ENCODE data around the gene NAB2. TPM values are rescaled to one million over a fixed set of nuclear protein-coding genes. Genes with fewer than 3 reads are reported as not detected.
A peak's percentile ranks its signal among the peaks of the same experiment; 100 is the strongest.

Gene NAB2
- polyA plus RNA-seq, 3 donors: 1.00 to 8.3 (median 2.7) TPM

DNA sequence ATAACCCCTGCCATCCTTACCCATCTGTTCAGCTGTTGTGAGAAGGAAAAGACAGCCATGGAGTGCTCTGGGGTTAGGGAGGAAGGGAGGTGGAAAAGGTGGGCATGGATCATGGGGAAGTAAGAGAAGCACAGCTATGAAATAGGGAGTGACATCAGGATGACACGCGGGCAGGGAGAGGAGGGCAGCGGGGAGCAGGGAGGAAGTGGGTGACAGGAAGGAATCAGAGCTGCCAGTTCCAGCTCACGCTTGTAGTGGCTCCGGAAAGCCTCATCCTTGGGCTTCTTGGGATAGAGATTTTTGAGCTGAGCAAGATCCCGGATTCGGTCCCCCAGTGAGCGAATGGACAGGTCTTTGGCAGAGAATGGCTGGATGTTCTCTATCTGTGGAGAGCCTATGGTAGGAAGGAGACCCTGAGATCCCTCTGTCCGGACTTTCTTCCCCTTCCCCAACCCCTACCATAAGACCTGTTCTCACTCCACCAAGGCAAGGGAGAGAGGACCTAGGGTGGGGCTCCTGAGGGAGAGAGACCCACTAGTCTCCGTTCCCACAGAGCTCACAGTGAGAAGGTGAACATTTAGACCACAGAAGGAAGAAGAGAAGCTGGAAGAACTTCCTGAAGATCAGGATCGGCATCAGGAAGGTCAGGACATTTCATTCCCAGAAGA, 10.3 kb downstream of the NAB2 start:
- Histone ChIP-seq H3K36me3 (replicated peaks in 1 of 2; ENCODE audit: control insufficient read depth in 1 of 2, insufficient read depth in 2 of 2, low read length in 2 of 2) (peaks cover 68 to 92% of the 10 kb centered on the region in 2 donors), H3K4me3 (replicated peaks in 1 of 3; ENCODE audit: low read depth in 2 of 3, low read length in 3 of 3) (no peak overlapping the region), H3K4me1 (ENCODE audit: control insufficient read depth in 1 of 2, insufficient read depth in 2 of 2, low read length in 2 of 2) (peaks cover 12 to 33% of the 10 kb centered on the region in 2 donors), H3K4me2 (replicated peaks; ENCODE audit: extremely low read depth, low read length, poor library complexity, severe bottlenecking) (no peak overlapping the region), H3K27me3 (ENCODE audit: control insufficient read depth in 2 of 2, insufficient read depth in 2 of 2, low read length in 2 of 2) (no peaks in the 10 kb centered on the region), H3K9ac (ENCODE audit: insufficient read depth, low read length, poor library complexity, severe bottlenecking) (no peak overlapping the region), H3K79me2 (ENCODE audit: insufficient read depth, low read length) (peaks cover 7% of the 10 kb centered on the region), H2AFZ (ENCODE audit: insufficient read depth, low read depth, low read length, poor library complexity, severe bottlenecking) (no peak overlapping the region), H3K27ac (ENCODE audit: low read depth in 1 of 2, low read length in 2 of 2) (peak overlapping the region in 1 of 2 donors; percentile 61), H4K20me1 (ENCODE audit: insufficient read depth, low read length) (peaks cover 100% of the 10 kb centered on the region), H3K9me3 (replicated peaks in 1 of 2; ENCODE audit: control insufficient read depth in 1 of 2, insufficient read depth in 1 of 2, low read length in 2 of 2) (no peaks in the 10 kb centered on the region)
- 36% methylated on average over 5 of the region's 11 CpGs for WGBS (ENCODE audit: insufficient coverage)
- H3K9me3 Mint-ChIP-seq: peaks cover 0 to under 1% (median 0%) of the 10 kb centered on the region in 7 donors
- H3K4me1 Mint-ChIP-seq: peaks cover 36% of the 10 kb centered on the region
- H3K27me3 Mint-ChIP-seq (ENCODE audit: low read depth in 3 of 3): peaks cover 0 to 2% (median 0%) of the 10 kb centered on the region in 3 donors
- H3K36me3 Mint-ChIP-seq: peaks cover 79 to 90% of the 10 kb centered on the region in 2 donors
- no peak for DNase-seq
- peak overlapping the region in 5 of 7 donors; percentile 58 to 88 (median 68) for H3K27ac Mint-ChIP-seq
- TF ChIP-seq, protein P1, sequence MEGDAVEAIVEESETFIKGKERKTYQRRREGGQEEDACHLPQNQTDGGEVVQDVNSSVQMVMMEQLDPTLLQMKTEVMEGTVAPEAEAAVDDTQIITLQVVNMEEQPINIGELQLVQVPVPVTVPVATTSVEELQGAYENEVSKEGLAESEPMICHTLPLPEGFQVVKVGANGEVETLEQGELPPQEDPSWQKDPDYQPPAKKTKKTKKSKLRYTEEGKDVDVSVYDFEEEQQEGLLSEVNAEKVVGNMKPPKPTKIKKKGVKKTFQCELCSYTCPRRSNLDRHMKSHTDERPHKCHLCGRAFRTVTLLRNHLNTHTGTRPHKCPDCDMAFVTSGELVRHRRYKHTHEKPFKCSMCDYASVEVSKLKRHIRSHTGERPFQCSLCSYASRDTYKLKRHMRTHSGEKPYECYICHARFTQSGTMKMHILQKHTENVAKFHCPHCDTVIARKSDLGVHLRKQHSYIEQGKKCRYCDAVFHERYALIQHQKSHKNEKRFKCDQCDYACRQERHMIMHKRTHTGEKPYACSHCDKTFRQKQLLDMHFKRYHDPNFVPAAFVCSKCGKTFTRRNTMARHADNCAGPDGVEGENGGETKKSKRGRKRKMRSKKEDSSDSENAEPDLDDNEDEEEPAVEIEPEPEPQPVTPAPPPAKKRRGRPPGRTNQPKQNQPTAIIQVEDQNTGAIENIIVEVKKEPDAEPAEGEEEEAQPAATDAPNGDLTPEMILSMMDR (IDR thresholded peaks at IDR 0.05): no peak
- H3K4me3 Mint-ChIP-seq: no peak overlapping the region
- intact Hi-C loops (cut with micrococcal nuclease): no loop called here

- Mint-ChIP-seq H3K9me3 (peaks cover 0 to 2% (median 0%) of the 10 kb centered on the region in 7 donors), H3K4me3 (no peak overlapping the region), H3K36me3 (peaks cover 85 to 96% of the 10 kb centered on the region in 2 donors), H3K27me3 (ENCODE audit: low read depth in 3 of 3) (peaks cover 0 to 2% (median 0%) of the 10 kb centered on the region in 3 donors), H3K4me1 (peaks cover 36% of the 10 kb centered on the region), H3K27ac (peak overlapping the region in 4 of 7 donors; percentile 25 to 88 (median 67))
- intact Hi-C loops (cut with micrococcal nuclease): no loop called here
- no peaks in the 10 kb centered on the region for H3K27me3 ChIP-seq (ENCODE audit: control insufficient read depth in 2 of 2, insufficient read depth in 2 of 2, low read length in 2 of 2)
- no peak overlapping the region for H3K9ac ChIP-seq (ENCODE audit: insufficient read depth, low read length, poor library complexity, severe bottlenecking)
- H3K27ac ChIP-seq (ENCODE audit: low read depth in 1 of 2, low read length in 2 of 2): peak overlapping the region in 1 of 2 donors; percentile 61
- H3K4me3 ChIP-seq (replicated peaks in 1 of 3; ENCODE audit: low read depth in 2 of 3, low read length in 3 of 3): no peak overlapping the region
- DNase-seq: no peak
- WGBS (ENCODE audit: insufficient coverage): 95% methylated on average over 10 of the region's 12 CpGs
- no peak overlapping the region for H2AFZ ChIP-seq (ENCODE audit: insufficient read depth, low read depth, low read length, poor library complexity, severe bottlenecking)
- peaks cover 7% of the 10 kb centered on the region for H3K79me2 ChIP-seq (ENCODE audit: insufficient read depth, low read length)
- H3K4me1 ChIP-seq (ENCODE audit: control insufficient read depth in 1 of 2, insufficient read depth in 2 of 2, low read length in 2 of 2): peaks cover 7 to 32% of the 10 kb centered on the region in 2 donors
- H3K9me3 ChIP-seq (replicated peaks in 1 of 2; ENCODE audit: control insufficient read depth in 1 of 2, insufficient read depth in 1 of 2, low read length in 2 of 2): no peaks in the 10 kb centered on the region
- TF ChIP-seq, protein P1 (IDR thresholded peaks at IDR 0.05): no peak
- peaks cover 74 to 97% of the 10 kb centered on the region in 2 donors for H3K36me3 ChIP-seq (replicated peaks in 1 of 2; ENCODE audit: control insufficient read depth in 1 of 2, insufficient read depth in 2 of 2, low read length in 2 of 2)
- peaks cover 100% of the 10 kb centered on the region for H4K20me1 ChIP-seq (ENCODE audit: insufficient read depth, low read length)
- no peak overlapping the region for H3K4me2 ChIP-seq (replicated peaks; ENCODE audit: extremely low read depth, low read length, poor library complexity, severe bottlenecking)
These were observed 10.9 kb downstream of the NAB2 start for GRCh38 chr12:57099766-57100165.
